ENCODE data around the gene TAF11.
A peak's percentile ranks its signal among the peaks of the same experiment; 100 is the strongest.
"Not testable (repeated sequence)": the region's sequence is repeated elsewhere in the genome, so short reads cannot be mapped to it uniquely, and the experiment has no call there.

TAF11 gene, protein sequence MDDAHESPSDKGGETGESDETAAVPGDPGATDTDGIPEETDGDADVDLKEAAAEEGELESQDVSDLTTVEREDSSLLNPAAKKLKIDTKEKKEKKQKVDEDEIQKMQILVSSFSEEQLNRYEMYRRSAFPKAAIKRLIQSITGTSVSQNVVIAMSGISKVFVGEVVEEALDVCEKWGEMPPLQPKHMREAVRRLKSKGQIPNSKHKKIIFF

GRCh38 chr6:34887753-34888513 is at the start of gene TAF11:
Gene TAF11, minus strand, starts transcription at chr6:34888042. Its CDS starts 85 bp downstream, at chr6:34887957.
- intact Hi-C loops (cut with DNase I), result loop anchor here (10.0 kb wide), 2 partner anchors 93 to 133 kb away; partner anchors contain the start of genes BLTP3A and SNRPC
- peak; percentile 82 to 97 (median 93) for DNase-seq

GRCh38 chr6:34934516-34934915 is 46.7 kb upstream of the TAF11 start:
- intact Hi-C loops (cut with DNase I), result no loop called here
- peak in 33 of 42 donors; percentile 15 to 72 (median 39) for DNase-seq

- intact Hi-C loops (cut with DNase I); DNase-seq: not testable (repeated sequence)
Observed at GRCh38 chr6:34932202-34932601, 44.4 kb upstream of the TAF11 start.

- no peak for DNase-seq
- intact Hi-C loops (cut with DNase I), result no loop called here
Observed at GRCh38 chr6:34930221-34930620, 42.4 kb upstream of the TAF11 start.

- intact Hi-C loops (cut with DNase I), result no loop called here
- DNase-seq, result peak in 10 of 42 donors; percentile 14 to 62 (median 25)
Observed at GRCh38 chr6:34929241-34929978, 41.6 kb upstream of the TAF11 start.

DNA sequence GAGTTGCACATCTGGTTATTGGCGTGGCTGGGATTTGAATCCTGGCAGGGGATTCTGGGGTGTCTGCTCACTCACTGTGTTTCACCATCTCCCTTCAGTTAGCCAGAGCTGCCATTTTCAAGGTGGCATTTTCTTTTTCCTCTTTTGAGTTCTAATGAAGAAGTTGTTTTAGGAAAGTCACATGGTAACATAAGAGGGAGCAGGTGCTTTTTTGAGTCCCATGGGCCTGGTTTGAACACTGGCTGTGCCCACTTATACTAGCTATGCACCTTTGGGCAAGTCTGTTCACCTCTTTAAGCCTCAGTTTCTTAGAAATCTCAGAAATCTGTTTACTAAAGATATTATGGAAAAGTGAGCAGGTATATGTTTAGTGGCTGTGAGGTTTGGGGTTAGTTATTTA is 40.9 kb upstream of the TAF11 start:
- intact Hi-C loops (cut with DNase I), result no loop called here
- no peak for DNase-seq

DNA sequence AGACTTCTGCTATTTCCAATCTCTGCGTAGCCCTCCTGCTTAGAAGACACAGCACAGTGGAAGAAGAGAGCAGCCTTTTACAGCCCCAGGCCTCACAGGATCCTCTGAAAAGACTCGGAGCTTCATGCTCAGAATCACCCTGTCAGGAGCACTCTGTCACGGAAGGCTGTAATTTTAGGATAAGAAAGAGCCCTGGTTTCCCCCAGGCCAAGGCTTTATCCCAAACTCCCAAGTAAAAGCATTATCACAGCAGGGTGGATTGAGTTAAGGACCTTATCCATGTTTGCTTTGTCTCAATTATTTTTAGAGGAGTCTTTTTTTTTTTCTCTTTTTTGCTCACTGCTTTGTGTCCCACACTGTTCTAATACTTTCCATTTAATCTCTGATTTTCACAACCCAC is 40.4 kb upstream of the TAF11 start:
- DNase-seq, result no peak
- intact Hi-C loops (cut with DNase I), result no loop called here

GRCh38 chr6:34926655-34927054 is 38.8 kb upstream of the TAF11 start:
- DNase-seq, result no peak
- intact Hi-C loops (cut with DNase I), result no loop called here

GRCh38 chr6:34924831-34925625 is 37.2 kb upstream of the TAF11 start:
- intact Hi-C loops (cut with DNase I), result no loop called here
- no peak for DNase-seq

GRCh38 chr6:34922177-34922663 is 34.4 kb upstream of the TAF11 start:
- intact Hi-C loops (cut with DNase I), result no loop called here
- peak in 1 of 42 donors; percentile 30 for DNase-seq

DNA sequence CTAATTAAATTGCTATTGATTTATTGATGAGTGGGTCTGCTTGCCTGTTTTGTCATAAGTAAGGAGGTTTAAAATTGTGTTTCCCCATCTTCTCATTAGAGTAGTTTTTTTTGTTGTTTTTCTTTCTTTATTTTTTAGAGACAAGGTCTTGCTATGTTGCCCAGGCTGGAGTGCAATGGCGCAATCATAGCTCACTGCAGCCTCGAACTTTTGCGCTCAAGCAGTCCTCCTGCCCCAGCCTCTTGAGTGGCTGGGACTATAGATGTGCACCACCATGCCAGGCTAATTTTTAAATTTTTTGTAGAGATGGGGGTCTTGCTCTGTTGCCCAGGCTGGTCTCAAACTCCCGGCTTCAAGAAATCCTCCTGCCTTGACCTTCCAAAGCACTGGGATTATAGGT is 32.3 kb upstream of the TAF11 start:
- DNase-seq, result no peak
- intact Hi-C loops (cut with DNase I), result no loop called here

GRCh38 chr6:34919651-34920050 is 31.8 kb upstream of the TAF11 start:
- no peak for DNase-seq
- intact Hi-C loops (cut with DNase I), result no loop called here

DNA sequence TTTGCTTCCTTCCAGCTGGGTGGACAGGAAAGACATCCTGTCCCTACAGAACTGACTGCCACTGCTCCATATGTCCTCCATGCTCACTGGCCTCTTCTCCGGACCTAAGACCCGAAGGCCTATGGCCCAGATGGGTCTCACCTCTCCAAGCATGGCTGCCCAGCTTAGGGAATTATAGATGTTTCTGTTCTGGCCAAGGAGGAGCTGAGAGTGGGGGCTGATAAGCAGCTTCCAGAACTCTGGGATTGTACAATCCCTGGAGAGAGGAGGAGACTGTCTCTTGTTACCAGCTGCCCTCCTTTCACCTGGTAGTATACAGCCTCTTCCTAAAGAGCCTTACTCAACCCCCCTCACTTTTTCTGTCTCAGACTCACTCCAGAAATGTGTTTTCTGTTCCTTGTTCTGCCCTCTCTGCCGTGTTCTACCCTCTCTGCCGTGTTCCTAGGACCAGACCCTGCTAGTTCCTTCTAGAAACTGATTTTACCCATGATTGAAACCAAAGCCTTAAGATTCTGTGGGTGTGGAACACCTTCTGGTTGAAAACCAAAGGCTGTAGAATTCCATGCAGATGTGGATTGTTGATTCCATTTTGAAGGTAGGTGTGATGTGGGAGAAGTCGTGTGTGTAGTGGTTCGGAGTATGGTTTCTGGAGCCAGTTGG is 29.9 kb upstream of the TAF11 start:
- peak in 1 of 42 donors; percentile 16 for DNase-seq
- intact Hi-C loops (cut with DNase I), result no loop called here

DNA sequence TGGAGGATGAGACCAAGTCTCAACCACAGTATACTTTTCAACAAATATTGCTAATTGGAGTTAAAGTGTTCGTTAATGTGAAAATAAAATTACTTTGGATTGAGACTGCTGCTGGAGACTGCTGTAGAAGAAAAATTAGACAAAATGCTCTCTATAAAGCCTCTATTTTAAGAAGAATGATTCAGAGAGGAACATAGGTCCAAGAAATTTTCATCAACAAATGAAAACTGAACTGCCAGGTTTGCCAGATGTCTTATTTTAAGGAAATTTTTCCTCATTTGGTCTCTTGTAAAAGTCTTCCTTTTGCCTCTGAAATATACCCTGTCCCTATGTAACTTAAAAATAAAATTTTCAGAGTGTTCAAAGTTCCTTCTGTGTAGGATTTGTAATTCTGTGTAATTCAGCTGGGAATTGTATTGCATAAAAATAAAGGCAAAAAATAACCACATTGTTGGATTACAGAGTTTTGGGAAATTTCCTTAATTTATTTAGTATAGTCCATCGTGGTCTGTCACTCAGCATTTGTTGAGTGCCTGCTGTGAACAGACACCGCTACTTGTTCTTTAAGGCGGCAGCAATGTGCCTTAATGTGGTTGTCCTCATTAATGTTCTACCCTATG is 28.6 kb upstream of the TAF11 start:
- intact Hi-C loops (cut with DNase I), result no loop called here
- no peak for DNase-seq

- intact Hi-C loops (cut with DNase I), result no loop called here
- no peak for DNase-seq
Observed at GRCh38 chr6:34914358-34914757, 26.5 kb upstream of the TAF11 start.

DNA sequence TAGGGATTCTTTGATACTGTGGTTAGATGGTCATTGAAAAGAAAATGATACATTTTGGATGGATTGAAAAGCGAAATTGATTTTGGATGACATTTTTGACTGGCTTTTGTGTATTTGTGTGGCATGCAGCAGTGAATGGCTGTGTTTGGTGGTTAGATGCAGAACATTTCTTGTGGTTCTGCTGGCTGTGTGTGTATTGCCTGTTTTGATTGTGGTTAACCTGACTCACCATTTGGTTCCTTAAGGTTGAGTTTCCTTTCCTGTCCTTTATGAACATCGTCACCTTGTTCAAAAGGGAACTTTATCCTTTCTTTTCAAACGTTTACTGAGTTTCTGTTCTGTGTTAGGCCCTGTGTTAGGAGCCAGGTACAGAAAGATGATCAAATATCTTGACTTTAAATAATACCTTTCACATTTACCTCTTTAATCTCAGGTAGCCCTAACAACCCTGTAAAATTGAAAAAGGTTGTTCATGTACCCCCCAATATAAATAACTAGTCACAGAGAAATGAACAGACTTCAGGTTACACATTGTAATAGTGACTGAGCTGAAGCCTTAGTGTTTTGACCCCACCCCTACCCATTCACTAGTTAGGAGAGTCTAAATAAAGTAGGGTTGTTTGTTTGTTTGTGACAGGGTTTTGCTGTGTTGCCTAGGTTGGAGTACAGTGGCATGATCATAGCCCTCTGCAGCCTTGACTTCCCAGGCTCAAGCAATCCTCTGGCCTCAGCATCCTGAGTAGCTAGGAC is 25.0 kb upstream of the TAF11 start:
- DNase-seq, result no peak
- intact Hi-C loops (cut with DNase I), result no loop called here

DNA sequence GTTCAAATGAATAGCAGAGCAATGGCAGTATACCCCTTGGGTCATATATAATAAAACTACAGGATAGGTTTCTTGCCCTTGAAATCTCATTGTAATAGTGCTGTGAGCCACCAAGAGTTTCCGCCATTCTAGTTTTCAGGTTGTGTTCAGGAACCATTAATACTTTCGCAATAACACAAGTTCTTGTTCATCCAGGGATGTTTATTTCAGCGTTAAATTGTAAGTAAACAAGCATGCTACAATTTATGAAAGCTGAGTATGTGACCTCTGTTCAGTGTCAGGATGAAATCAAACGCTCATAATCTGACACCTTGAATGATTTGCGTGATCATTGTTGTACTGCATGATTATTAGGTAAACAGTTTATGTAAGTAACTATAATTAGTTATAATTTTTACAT is 24.0 kb upstream of the TAF11 start:
- no peak for DNase-seq
- intact Hi-C loops (cut with DNase I), result no loop called here

All from head of caudate nucleus (tissue), 42 donors.